H9 (cell line): Measurements from ENCODE around the gene ADGRB3. TPM values are rescaled to one million over a fixed set of nuclear protein-coding genes. Genes with fewer than 3 reads are reported as not detected.

ENCODE experiments used
- DNase-seq: peaks from one replicate; pipeline ENCODE4 v3.0.0-alpha.2; 2017
- H2AFZ ChIP-seq: one replicate; pipeline ENCODE4 v1.6.1; 2013; ENCODE audit warnings: mild to moderate bottlenecking, low read length, control low read depth, moderate library complexity
- H2AK5ac ChIP-seq: 2 replicates; pipeline ENCODE4 v1.6.1; 2013; ENCODE audit warnings: low read length, control low read depth, mixed read lengths; ENCODE audit not compliant: insufficient read length
- H2BK120ac ChIP-seq: one replicate; pipeline ENCODE4 v1.6.1; 2013; ENCODE audit warnings: low read depth, mild to moderate bottlenecking, low read length, control low read depth, inconsistent platforms; ENCODE audit not compliant: poor library complexity, severe bottlenecking
- H2BK12ac ChIP-seq: 2 replicates; pipeline ENCODE4 v1.6.1; 2013; ENCODE audit warnings: low read length, control low read depth, mixed read lengths, low read depth; ENCODE audit not compliant: insufficient read length
- H2BK15ac ChIP-seq: 2 replicates; pipeline ENCODE4 v1.6.1; 2013; ENCODE audit warnings: low read depth, low read length, control low read depth
- H2BK20ac ChIP-seq: one replicate; pipeline ENCODE4 v1.6.1; 2013; ENCODE audit warnings: low read depth, mild to moderate bottlenecking, low read length, control low read depth, inconsistent platforms; ENCODE audit not compliant: poor library complexity, severe bottlenecking
- H2BK5ac ChIP-seq: 2 replicates; pipeline ENCODE4 v1.6.1; 2013; ENCODE audit warnings: low read length, control low read depth, mixed read lengths; ENCODE audit not compliant: insufficient read length
- H3K14ac ChIP-seq: 2 replicates; pipeline ENCODE4 v1.6.1; 2013; ENCODE audit warnings: low read length, control low read depth; ENCODE audit not compliant: insufficient read depth
- H3K18ac ChIP-seq: 2 replicates; pipeline ENCODE4 v1.6.1; 2013; ENCODE audit warnings: low read depth, mild to moderate bottlenecking, mixed read lengths, low read length, control low read depth; ENCODE audit not compliant: insufficient read length
- H3K23ac ChIP-seq: 2 replicates; pipeline ENCODE4 v1.6.1; 2013; ENCODE audit warnings: low read length, control low read depth, mixed read lengths, low read depth; ENCODE audit not compliant: insufficient read length
- H3K23me2 ChIP-seq: 2 replicates; pipeline ENCODE4 v1.6.1; 2013; ENCODE audit warnings: low read depth, mild to moderate bottlenecking, mixed read lengths, low read length, control low read depth; ENCODE audit not compliant: insufficient read length, poor library complexity, severe bottlenecking
- H3K27ac ChIP-seq: 2 replicates; pipeline ENCODE4 v1.5.1; 2013; ENCODE audit warnings: low read length, control low read depth, mixed read lengths, low read depth; ENCODE audit not compliant: insufficient read length
- H3K27me3 ChIP-seq: 2 replicates; pipeline ENCODE4 v1.6.1; 2013; ENCODE audit warnings: low read length, control low read depth, inconsistent platforms; ENCODE audit not compliant: insufficient read depth
- H3K4ac ChIP-seq: 2 replicates; pipeline ENCODE4 v1.6.1; 2013; ENCODE audit warnings: low read depth, mild to moderate bottlenecking, control low read depth, inconsistent platforms, low read length, moderate library complexity
- H3K4me1 ChIP-seq: 2 replicates; pipeline ENCODE4 v1.6.1; 2013; ENCODE audit warnings: low read length, control low read depth, inconsistent platforms; ENCODE audit not compliant: insufficient read depth
- H3K4me2 ChIP-seq: 2 replicates; pipeline ENCODE4 v1.6.1; 2013; ENCODE audit warnings: low read length, control low read depth, mixed read lengths; ENCODE audit not compliant: insufficient read length, insufficient read depth
- H3K56ac ChIP-seq: 2 replicates; pipeline ENCODE4 v1.6.1; 2013; ENCODE audit warnings: low read depth, mild to moderate bottlenecking, mixed read lengths, low read length, control low read depth; ENCODE audit not compliant: insufficient read length
- H3K79me1 ChIP-seq: 2 replicates; pipeline ENCODE4 v1.6.1; 2013; ENCODE audit warnings: low read depth, mild to moderate bottlenecking, moderate library complexity, low read length, control low read depth, inconsistent platforms; ENCODE audit not compliant: insufficient read depth, poor library complexity, severe bottlenecking
- H3K79me2 ChIP-seq: 2 replicates; pipeline ENCODE4 v1.6.1; 2013; ENCODE audit warnings: low read length, control low read depth, inconsistent platforms; ENCODE audit not compliant: insufficient read depth
- H3K9ac ChIP-seq: 2 replicates; pipeline ENCODE4 v1.6.1; 2013; ENCODE audit warnings: low read length, control low read depth, mixed read lengths; ENCODE audit not compliant: insufficient read length; ENCODE audit errors: extremely low read depth
- H3K9me3 ChIP-seq: one replicate; pipeline ENCODE4 v1.6.1; 2013; ENCODE audit warnings: low read depth, low read length, inconsistent platforms; ENCODE audit not compliant: control insufficient read depth
- H3T11ph ChIP-seq: one replicate; pipeline ENCODE4 v1.6.1; 2013; ENCODE audit warnings: mild to moderate bottlenecking, low read length, control low read depth, inconsistent platforms
- H4K20me1 ChIP-seq: one replicate; pipeline ENCODE4 v1.6.1; 2013; ENCODE audit not compliant: control insufficient read depth, insufficient read length, insufficient read depth
- H4K5ac ChIP-seq: 2 replicates; pipeline ENCODE4 v1.6.1; 2013; ENCODE audit warnings: low read depth, mild to moderate bottlenecking, mixed read lengths, low read length, control low read depth; ENCODE audit not compliant: insufficient read length
- H4K8ac ChIP-seq: replicated peaks from 2 replicates; pipeline ENCODE4 v1.6.1; 2013; ENCODE audit warnings: low read length, control low read depth, mixed read lengths, low read depth; ENCODE audit not compliant: insufficient read length
- H4K91ac ChIP-seq: 2 replicates; pipeline ENCODE4 v1.6.1; 2013; ENCODE audit warnings: low read depth, mild to moderate bottlenecking, moderate library complexity, mixed read lengths, low read length, control low read depth; ENCODE audit not compliant: insufficient read length
- H3K27ac Mint-ChIP-seq, 3 experiments: 2 replicates in 2 of 3; 3 replicates in 1 of 3; pipeline ENCODE4 v1.8.0; 2020 to 2021; ENCODE audit warnings: mixed read lengths in 3 of 3, mild to moderate bottlenecking in 1 of 3, moderate library complexity in 1 of 3
- H3K27me3 Mint-ChIP-seq: 2 replicates; pipeline ENCODE4 v1.8.0; 2021; ENCODE audit warnings: low read depth, mild to moderate bottlenecking, moderate library complexity, mixed read lengths
- H3K36me3 Mint-ChIP-seq, 3 experiments: 2 replicates in 2 of 3; 3 replicates in 1 of 3; pipeline ENCODE4 v1.8.0; 2020 to 2021; ENCODE audit warnings: low read depth in 3 of 3, mixed read lengths in 3 of 3; ENCODE audit not compliant: insufficient read depth in 1 of 3
- H3K4me1 Mint-ChIP-seq, 2 experiments: 2 replicates each; pipeline ENCODE4 v1.8.0; 2020; ENCODE audit warnings: mixed read lengths in 2 of 2
- H3K4me3 Mint-ChIP-seq, 2 experiments: 2 replicates in 1 of 2; 3 replicates in 1 of 2; pipeline ENCODE4 v1.8.0; 2020 to 2021; ENCODE audit warnings: mild to moderate bottlenecking in 2 of 2, mixed read lengths in 2 of 2, moderate library complexity in 1 of 2
- H3K9me3 Mint-ChIP-seq, 2 experiments: 2 replicates in 1 of 2; 3 replicates in 1 of 2; pipeline ENCODE4 v1.8.0; 2020; ENCODE audit warnings: mild to moderate bottlenecking in 2 of 2, mixed read lengths in 2 of 2, moderate library complexity in 1 of 2
- CTCF ChIP-seq: fragments of 200-600 bp; sonication (generic); conservative IDR thresholded peaks from 3 replicates; pipeline ENCODE4 v1.8.0; 2021; ENCODE audit warnings: antibody characterized with exemption, mild to moderate bottlenecking
- WGBS: extraction: QIAGEN DNeasy Blood & Tissue Kit; methylation state at CpG from one replicate; pipeline ENCODE4 v1.1.7; 2013; ENCODE audit warnings: missing lambda C conversion rate, low lambda C conversion rate, mixed read lengths; ENCODE audit not compliant: insufficient read length; ENCODE audit errors: extremely low coverage; 5-methylcytosine and 5-hydroxymethylcytosine counted together
- total RNA-seq: library from RNA; stranded (reverse); gene quantifications from 2 replicates; pipeline ENCODE4 v1.2.1, GENCODE V29; 2021

Gene ADGRB3
- total RNA-seq, 1 experiment from 2014 or later, result 0.37 TPM

- peak overlapping the region; percentile 100 for H3K4me2 ChIP-seq
- H3T11ph ChIP-seq, result no peak overlapping the region
- peak; percentile 29 for DNase-seq
- H2BK15ac ChIP-seq, result no peak overlapping the region
- H2BK12ac ChIP-seq, result no peak overlapping the region
- WGBS, result no CpG with 5 or more reads among the region's 7 CpGs
- no peak overlapping the region for H3K27ac Mint-ChIP-seq
- H2BK120ac ChIP-seq, result no peak overlapping the region
- no peaks in the 10 kb centered on the region for H3K79me1 ChIP-seq
- H3K4me3 Mint-ChIP-seq, result peak overlapping the region; percentile 68 to 83
- H2AK5ac ChIP-seq, result no peak overlapping the region
- peaks cover 6% of the 10 kb centered on the region; the same call in 1 of the 2 replicates for H3K4me1 ChIP-seq
- no peak overlapping the region for H3K9ac ChIP-seq
- H3K9me3 ChIP-seq, result no peaks in the 10 kb centered on the region
- no peak for TF ChIP-seq CTCF
- H3K23ac ChIP-seq, result no peak overlapping the region
- H3K9me3 Mint-ChIP-seq, result no peaks in the 10 kb centered on the region; a peak in 3 of 5 replicates
- no peaks in the 10 kb centered on the region for H3K36me3 Mint-ChIP-seq
- peaks cover 26 to 29% of the 10 kb centered on the region in 2 experiments for H3K4me1 Mint-ChIP-seq
- no peak overlapping the region for H4K5ac ChIP-seq
- H4K8ac ChIP-seq, result no peak overlapping the region
- no peaks in the 10 kb centered on the region for H3K79me2 ChIP-seq
- H4K91ac ChIP-seq, result no peak overlapping the region
- H3K14ac ChIP-seq, result no peak overlapping the region
- H3K4ac ChIP-seq, result no peak overlapping the region
- peaks cover 67% of the 10 kb centered on the region for H3K27me3 Mint-ChIP-seq
- H3K27me3 ChIP-seq, result peaks cover 4% of the 10 kb centered on the region; the same call in 1 of the 2 replicates
- no peak overlapping the region for H2BK5ac ChIP-seq
- H3K18ac ChIP-seq, result no peak overlapping the region
- no peaks in the 10 kb centered on the region for H4K20me1 ChIP-seq
- H2BK20ac ChIP-seq, result no peak overlapping the region
- peaks cover 25% of the 10 kb centered on the region for H3K23me2 ChIP-seq
- peak overlapping the region; percentile 29 for H2AFZ ChIP-seq
- H3K56ac ChIP-seq, result no peak overlapping the region
- no peak overlapping the region for H3K27ac ChIP-seq
Measured at GRCh38 chr6:68639211-68639610, 4.1 kb downstream of the ADGRB3 start.
